Mononuclear cell (primary cell): ENCODE measurements around the gene ERRFI1. TPM values are rescaled to one million over a fixed set of nuclear protein-coding genes. Genes with fewer than 3 reads are reported as not detected.
"Not testable (repeated sequence)": the region's sequence is repeated elsewhere in the genome, so short reads cannot be mapped to it uniquely, and the experiment has no call there.

Experiments used
- H3K27me3 ChIP-seq: 2 replicates; pipeline ENCODE4 v1.6.0; 2011; ENCODE audit warnings: low read length, control low read depth; ENCODE audit not compliant: insufficient read depth
- H3K4me1 ChIP-seq: 2 replicates; pipeline ENCODE4 v1.5.1; 2011; ENCODE audit warnings: mild to moderate bottlenecking, low read length, control low read depth; ENCODE audit not compliant: insufficient read depth
- H3K4me3 ChIP-seq: 2 replicates; pipeline ENCODE4 v1.5.1; 2011; ENCODE audit warnings: mild to moderate bottlenecking, low read length, moderate library complexity
- H3K9me3 ChIP-seq: 2 replicates; pipeline ENCODE4 v1.5.1; 2011; ENCODE audit warnings: low read depth, mild to moderate bottlenecking, control low read depth, low read length
- total RNA-seq: library from RNA; depleted of rRNA; stranded (reverse); fragments of >200 nt; gene quantifications from one replicate; pipeline ENCODE4 v1.2.3, GENCODE V29; 2012

Gene ERRFI1
- 3.6 TPM for total RNA-seq

GRCh38 chr1:8026153-8026975 lies at the start of gene ERRFI1:
TSS of gene ERRFI1 (minus strand) at chr1:8026309. CDS start at chr1:8015619, 10,690 bp downstream.
- no peaks in the 10 kb centered on the region for H3K9me3 ChIP-seq
- peaks cover 49% of the 10 kb centered on the region for H3K27me3 ChIP-seq
- H3K4me1 ChIP-seq, result peaks cover 13% of the 10 kb centered on the region
- H3K4me3 ChIP-seq, result peak within 1 kb of the TSS; percentile 28

GRCh38 chr1:8075511-8076051 lies 49.5 kb upstream of the ERRFI1 start:
- Histone ChIP-seq H3K9me3 (no peaks in the 10 kb centered on the region), H3K27me3 (peaks cover 4% of the 10 kb centered on the region), H3K4me3 (no peak overlapping the region), H3K4me1 (no peaks in the 10 kb centered on the region)

DNA sequence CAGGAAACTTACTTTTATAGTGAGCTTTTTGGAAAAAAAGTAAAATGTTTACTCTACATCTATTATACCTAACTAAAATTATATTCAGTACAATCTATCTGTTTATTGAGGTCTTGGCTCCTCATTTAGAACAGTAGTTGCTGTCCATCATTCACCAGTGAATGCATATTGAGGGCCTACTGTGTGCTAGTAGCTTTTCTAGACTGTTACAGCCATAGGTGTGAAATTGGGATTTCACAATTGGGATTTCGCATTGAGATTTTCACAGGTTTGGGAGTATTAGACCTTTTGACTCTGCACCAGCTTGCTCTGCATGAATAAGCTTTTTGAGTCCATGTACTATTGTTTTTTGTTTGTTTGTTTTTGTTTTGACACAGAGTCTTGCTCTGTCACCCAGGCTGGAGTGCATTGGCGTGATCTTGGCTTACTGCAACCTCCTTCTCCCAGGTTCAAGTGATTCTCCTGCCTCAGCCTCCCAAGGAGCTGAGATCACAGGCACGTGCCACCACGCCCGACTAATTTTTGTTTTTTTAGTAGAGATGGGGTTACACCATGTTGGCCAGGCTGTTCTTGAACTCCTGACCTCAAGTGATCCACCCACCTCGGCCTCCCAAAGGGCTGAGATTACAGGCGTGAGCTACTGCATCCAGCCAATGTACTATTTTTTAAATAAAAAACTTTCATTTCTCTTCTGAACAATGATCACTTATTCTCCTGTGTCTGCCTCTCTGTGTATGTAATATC lies 47.2 kb upstream of the ERRFI1 start:
- H3K27me3 ChIP-seq, result peaks cover 6% of the 10 kb centered on the region
- no peaks in the 10 kb centered on the region for H3K4me1 ChIP-seq
- H3K9me3 ChIP-seq, result no peaks in the 10 kb centered on the region
- H3K4me3 ChIP-seq, result no peak overlapping the region

DNA sequence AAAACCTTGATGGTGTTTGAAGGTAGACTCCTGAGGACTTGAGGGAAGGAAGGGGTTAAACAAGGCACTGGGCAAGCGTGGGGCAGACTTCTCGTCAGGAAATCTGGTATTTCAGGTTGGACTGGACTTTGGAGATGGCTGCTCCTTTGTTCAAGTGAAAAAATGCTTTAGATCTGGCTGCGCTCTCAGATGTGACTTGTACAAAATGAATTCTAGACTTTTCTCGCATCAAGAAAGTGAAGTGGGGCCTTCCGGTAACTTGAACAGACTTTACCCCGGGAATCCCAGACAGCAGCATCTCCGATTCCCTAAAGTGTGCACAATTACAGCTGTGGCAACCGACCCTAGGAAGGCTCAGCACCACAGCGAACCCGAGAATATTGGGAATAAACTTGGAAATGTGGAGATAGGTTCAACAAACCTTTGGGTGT lies 44.3 kb upstream of the ERRFI1 start:
- no peaks in the 10 kb centered on the region for H3K9me3 ChIP-seq
- H3K27me3 ChIP-seq, result peaks cover 6% of the 10 kb centered on the region
- H3K4me1 ChIP-seq, result no peaks in the 10 kb centered on the region
- H3K4me3 ChIP-seq, result no peak overlapping the region

DNA sequence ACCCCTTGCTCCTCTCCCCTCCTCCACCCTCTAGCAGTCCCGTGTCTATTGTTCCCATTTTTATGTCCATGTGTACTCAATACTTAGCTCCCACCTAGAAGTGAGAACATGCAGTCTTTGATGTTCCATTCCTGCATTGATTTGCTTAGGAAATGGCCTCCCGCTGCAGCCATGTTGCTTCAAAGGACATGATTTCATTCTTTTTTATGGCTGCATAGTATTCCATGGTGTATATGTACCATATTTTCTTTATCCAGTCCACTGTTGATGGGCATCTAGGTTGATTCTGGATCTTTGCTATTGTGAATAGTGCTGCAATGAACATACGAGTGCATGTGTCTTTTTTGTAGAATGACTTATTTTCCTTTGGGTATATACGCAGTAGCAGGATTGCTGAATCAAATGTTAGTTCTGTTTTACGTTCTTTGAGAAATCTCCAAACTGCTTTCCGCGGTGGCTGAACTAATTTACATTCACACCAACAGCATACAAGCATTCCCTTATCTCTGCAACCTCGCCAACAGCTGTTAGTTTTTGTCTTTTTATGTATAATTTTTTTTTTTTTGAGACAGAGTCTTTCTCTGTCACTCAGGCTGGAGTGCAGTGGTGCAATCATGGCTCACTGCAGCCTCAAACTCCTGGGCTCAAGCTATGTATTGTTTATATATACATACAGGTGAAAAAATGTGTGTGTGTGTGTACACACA lies 43.7 kb upstream of the ERRFI1 start:
- H3K27me3 ChIP-seq, H3K4me1 ChIP-seq, H3K4me3 ChIP-seq, H3K9me3 ChIP-seq: not testable (repeated sequence)

DNA sequence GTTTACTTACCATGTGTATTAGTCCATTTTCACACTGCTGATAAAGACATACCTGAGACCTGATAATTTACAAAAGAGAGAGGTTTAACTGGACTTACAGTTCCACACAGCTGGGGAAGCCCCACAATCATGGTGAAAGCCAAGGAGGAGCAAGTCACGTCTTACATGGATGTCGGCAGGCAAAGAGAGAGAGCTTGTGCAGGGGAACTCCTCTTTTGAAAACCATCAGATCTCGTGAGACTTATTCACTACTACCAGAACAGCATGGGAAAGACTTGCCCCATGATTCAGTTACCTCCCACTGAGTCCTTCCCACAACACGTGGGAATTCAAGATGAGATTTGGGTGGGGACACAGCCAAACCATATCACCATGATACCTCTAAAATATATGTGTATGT lies 39.3 kb upstream of the ERRFI1 start:
- Histone ChIP-seq H3K4me1 (no peaks in the 10 kb centered on the region), H3K9me3 (no peaks in the 10 kb centered on the region), H3K27me3 (peaks cover under 1% of the 10 kb centered on the region), H3K4me3 (no peak overlapping the region)

GRCh38 chr1:8063298-8064036 lies 37.4 kb upstream of the ERRFI1 start:
- no peaks in the 10 kb centered on the region for H3K27me3 ChIP-seq
- H3K4me1 ChIP-seq, result no peaks in the 10 kb centered on the region
- H3K4me3 ChIP-seq, result no peak overlapping the region
- H3K9me3 ChIP-seq, result no peaks in the 10 kb centered on the region

- H3K4me1 ChIP-seq, result no peaks in the 10 kb centered on the region
- H3K27me3 ChIP-seq, result no peaks in the 10 kb centered on the region
- H3K4me3 ChIP-seq, result no peak overlapping the region
- H3K9me3 ChIP-seq, result no peaks in the 10 kb centered on the region
These were observed 36.8 kb upstream of the ERRFI1 start for GRCh38 chr1:8062861-8063260.

- Histone ChIP-seq H3K4me3 (no peak overlapping the region), H3K27me3 (no peaks in the 10 kb centered on the region), H3K4me1 (no peaks in the 10 kb centered on the region), H3K9me3 (no peaks in the 10 kb centered on the region)
These were observed 35.7 kb upstream of the ERRFI1 start for GRCh38 chr1:8061673-8062386.

DNA sequence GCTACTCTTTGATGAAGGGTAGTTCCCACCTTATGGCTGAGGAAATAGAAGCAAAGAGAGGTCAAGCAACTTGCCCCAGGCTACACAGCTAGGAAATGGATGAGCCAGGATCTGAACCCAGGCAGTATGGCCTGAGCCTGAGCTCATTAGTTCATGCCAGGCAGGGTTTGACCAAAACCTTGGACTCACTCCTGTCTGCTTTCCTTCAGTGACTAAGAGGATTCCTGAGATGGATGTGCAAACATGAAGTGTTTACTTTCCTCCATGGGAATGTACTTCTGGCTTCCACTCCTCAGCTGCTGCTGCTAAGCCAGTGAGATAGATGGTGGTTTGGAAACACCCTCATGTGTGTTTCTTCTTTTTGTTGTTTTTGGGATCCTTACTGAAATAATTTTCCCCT lies 35.1 kb upstream of the ERRFI1 start:
- Histone ChIP-seq H3K4me3 (no peak overlapping the region), H3K4me1 (no peaks in the 10 kb centered on the region), H3K27me3 (no peaks in the 10 kb centered on the region), H3K9me3 (no peaks in the 10 kb centered on the region)

DNA sequence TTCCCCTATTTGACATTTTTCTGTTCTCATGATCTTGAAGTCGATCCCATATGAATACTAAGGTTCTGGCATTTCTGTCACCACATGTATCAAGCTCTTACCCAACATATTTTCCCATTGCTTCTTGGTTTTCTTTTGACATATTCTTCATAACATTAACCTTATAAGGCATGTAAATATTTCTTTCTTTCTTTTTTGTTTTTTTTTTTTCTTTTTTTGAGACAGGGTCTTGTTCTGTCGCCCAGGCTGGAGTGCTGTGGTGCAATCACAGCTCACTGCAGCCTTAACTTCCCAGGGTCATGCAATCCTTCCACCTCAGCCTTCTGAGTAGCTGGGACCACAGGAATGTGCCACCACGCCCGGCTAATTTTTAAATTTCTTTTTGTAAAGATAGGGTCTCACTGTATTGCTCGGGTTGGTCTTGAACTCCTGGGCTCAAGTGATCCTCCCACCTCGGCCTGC lies 33.1 kb upstream of the ERRFI1 start:
- no peak overlapping the region for H3K4me3 ChIP-seq
- no peaks in the 10 kb centered on the region for H3K9me3 ChIP-seq
- no peaks in the 10 kb centered on the region for H3K4me1 ChIP-seq
- no peaks in the 10 kb centered on the region for H3K27me3 ChIP-seq

GRCh38 chr1:8057779-8058178 lies 31.7 kb upstream of the ERRFI1 start:
- not testable (repeated sequence) for H3K4me1 ChIP-seq, H3K9me3 ChIP-seq, H3K4me3 ChIP-seq, H3K27me3 ChIP-seq

GRCh38 chr1:8055973-8056372 lies 29.9 kb upstream of the ERRFI1 start:
- Histone ChIP-seq H3K27me3 (no peaks in the 10 kb centered on the region), H3K9me3 (no peaks in the 10 kb centered on the region), H3K4me1 (no peaks in the 10 kb centered on the region), H3K4me3 (no peak overlapping the region)
